H4 (cell line): ENCODE measurements around the gene MGLL. TPM values are rescaled to one million over a fixed set of nuclear protein-coding genes. Genes with fewer than 3 reads are reported as not detected.
A peak's percentile ranks its signal among the peaks of the same experiment; 100 is the strongest.

Experiments used
- DNase-seq: peaks from one replicate; pipeline ENCODE4 v3.0.0-alpha.2; 2015; ENCODE audit warnings: low spot score
- total RNA-seq: library from RNA; depleted of rRNA; stranded (reverse); fragments of >200 nt; shearing (Covaris generic); gene quantifications from 2 replicates; pipeline ENCODE4 v1.2.3, GENCODE V29; 2014

MGLL gene
- total RNA-seq, 1 experiment from 2014 or later, result 2.1 TPM

DNA sequence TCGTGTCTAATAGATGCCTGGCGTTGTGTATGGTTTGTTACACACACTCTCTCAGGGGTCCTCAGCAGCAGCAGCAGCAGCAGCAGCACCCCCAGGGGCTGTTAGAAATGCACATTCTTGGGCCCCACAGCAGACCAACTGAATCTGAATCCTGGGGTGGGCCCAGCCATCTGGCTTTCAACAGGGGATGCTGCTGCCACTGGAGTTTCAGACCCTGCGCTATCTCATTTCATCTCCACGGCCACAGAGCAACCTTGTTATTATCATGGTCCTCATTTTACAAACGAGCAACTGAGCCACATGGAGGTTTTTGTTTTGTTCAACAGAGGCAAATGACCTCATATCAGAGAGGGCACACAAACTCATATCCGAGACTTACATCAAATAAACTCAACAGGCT lies 47.7 kb downstream of the MGLL start:
- no peak for DNase-seq

DNA sequence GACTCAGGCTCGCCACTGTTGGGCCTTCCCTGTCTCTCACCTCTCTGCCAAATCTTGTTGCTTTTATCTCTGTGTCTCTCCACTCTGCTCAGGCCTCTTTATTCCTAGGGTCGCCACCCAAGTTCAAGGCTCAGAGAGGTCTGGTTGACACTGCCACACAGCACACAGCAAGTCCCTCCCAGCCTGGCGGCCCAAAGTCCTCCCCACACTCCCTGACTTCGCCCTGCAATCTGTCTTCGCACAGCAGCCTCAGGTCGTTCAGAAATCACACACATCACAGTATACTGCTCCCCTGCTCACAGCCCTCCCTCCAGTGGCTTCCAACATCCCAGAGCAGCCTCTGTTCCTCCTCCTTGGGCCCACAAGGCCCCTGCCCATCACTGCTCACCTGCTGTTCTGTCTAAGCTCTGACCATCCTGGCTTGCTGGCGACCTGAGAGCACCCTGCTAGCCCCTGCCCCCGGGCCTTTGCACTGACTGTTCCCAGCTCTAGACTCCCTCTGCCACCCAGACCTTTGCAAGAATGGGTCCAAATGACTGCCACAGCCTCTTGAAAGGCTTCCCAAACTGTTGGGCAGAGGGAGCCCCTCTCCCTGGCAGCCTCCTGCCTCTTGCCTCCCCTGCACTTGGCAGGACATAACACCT lies 48.4 kb downstream of the MGLL start:
- no peak for DNase-seq

DNA sequence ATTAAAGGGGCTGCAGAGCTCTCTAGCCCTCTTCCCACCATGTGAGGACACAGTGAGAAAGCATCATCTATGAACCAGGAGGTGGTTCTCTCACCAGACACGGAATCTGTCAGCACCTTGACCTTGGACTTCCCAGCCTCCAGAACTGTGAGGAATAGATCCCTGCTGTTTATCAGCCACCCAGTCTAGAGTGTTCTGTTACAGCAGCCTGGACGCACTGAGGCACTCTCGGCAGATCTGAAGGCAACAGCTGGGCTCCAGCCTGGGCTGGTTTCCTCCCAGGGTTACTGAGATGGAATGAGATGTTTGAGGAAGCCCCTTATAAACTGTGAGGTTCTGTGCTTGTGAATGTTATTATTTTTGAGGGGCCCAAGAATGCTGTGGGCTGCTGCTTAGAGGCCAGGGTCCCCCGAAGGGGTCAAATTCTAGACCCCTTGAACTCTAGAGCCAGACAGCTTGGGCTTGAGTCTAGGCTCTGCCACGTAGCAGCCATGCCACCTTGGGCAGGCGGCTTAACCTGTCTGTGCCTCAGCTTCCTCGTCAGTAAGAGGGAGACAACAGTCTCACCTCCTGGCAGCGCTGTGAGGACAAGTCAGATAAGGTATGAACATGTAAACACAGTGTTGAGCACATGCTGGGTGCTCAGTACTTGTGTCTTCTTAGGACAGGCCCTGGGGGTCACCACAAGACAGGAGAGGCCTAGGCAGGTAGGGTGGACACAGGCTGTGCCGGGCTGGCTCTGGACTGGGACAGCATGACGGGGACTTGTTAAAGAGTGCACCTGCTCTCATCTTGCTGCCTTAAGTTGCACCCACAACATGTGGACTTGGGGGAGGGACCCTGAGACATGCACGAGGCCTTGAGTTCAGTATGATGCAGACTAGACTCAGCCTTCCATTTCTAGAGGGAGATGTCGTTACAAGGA lies 49.2 kb downstream of the MGLL start:
- no peak for DNase-seq

DNA sequence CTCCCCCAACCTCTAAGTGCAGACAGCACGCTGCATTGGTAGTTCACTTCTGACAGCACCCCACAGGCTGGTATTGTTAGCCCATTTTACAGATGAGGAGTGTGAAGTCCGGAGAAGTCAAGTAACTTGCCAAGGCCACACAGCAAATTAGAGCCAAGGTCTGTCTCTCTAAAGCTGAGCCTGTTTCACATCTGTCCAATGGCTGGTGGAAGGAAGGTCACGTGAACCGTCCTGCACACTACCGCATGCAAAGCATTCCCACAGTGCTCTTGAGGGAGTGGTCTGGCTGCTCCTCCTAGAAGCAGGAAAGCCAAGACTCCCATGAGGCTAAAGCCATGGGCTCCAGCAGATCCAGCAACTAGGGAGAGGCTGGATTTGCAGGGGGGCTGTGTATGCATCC lies 50.0 kb downstream of the MGLL start:
- no peak for DNase-seq

DNA sequence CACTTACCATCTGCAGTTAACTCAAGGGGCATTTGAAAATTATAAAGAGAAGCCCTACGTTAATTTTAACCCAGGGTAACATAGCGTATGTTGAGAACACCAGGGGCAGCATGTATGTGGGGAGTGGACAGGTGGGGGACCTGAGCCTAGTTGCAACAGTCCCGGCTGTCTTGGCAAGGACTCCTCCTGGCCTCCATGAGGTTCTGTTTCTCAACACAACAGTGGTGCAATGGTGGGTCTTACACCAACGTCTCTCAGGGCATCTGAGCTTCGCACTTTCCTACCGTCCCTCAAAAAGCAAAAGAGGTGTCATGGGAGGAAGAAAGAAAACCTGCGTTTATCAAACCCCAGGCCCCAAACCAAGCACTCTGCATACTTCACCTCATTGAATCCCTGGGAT lies 50.6 kb downstream of the MGLL start:
- no peak for DNase-seq

DNA sequence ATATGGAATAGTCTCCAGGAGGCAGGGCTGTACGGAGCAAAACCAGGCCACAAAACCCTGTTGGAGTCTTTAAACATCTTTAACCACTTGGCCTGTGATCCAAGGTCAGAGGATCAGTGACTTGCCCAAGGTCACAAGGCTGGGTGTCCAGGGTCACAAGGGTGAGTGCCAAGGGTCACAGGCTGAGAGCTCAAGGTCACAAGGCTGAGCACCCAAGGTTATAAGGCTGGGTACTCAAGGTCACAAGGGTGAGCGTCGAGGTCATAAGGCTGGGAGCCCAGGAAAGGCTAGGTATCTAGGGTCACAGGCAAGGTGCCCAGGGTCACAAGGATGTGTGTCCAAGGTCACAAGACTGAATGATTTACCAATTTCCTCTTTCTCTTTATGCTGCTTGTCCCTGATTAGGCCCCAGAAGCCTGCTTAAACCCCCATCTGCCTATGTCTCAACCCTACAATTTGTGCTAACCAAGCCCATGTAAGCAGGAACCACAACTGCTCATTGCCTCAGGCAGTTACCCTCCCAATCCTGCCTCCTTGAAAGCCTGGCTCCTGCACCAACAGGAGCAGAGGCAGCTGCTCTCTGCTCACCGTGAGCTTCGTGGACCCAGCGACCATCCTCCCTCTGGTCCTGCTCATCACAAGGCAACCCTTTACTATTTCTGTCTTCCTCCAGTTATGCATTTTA lies 51.5 kb downstream of the MGLL start:
- no peak for DNase-seq

DNA sequence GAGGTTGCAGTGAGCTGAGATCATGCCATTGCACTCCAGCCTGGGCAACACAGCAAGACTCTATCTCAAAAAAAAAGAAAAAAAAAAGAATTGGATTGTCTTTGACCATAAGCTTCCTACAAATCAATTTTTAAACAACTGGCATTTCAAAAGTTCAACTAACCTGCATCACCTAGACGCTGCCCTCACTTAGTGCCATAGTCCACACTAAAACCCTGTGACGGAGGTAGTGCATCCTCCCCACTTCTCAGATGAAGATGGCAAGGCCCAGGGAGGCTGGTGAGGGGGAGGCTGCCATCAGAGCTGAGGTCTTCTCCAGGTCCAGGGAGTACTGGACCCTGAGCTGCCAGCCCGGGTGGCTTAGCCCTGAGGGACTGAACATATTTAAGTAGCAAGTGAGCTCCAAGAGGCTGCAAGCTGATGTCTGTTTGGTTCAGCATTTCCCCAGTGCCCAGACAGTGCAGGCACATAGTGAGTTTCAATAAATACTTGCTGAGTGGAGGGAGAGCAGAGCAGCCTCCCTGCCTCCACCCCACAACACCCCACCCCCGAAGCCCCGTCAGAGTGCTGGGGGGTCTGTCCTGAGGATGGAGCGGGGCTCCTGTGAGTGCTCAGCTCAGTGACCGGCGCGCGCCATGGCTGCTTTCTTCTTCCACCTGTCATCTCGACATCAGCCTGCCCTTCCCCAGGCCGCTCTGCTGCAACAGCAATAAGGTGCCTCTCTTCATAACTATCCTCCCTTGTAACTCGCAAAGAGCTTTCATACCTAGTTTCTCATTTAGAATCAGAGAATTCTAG lies 52.8 kb downstream of the MGLL start:
- no peak for DNase-seq

DNA sequence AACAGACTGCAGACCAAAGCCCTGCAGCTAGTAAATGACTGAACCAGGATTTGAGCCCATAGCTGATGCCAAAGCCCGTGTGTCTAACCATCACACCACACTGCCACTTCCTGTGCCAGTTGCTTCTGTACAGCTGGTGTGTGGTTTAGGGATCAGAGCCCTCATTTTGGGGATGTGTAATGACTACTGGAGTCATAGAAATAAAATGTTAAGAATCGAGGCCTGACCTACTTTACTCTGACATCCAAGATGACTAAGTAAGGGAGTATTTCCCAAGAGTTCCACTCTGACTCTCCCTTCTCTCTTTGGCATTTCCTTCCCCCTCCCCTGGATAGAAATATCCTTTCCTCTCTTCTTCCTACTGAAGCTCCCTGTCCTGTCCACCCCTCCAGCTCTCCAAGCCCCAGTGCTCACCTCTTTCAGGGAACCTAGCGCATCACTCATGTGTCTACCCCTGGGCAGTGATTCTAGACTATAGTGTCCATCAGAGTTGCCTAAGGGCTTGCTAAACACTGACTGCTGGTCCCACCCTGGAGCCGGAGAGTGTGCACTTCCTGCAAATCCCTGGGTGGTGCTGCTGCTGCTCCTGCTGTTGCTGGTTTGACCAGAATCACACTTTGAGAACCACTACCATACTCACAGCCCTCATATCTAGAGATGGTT lies 53.8 kb downstream of the MGLL start:
- peak; percentile 90 for DNase-seq

DNA sequence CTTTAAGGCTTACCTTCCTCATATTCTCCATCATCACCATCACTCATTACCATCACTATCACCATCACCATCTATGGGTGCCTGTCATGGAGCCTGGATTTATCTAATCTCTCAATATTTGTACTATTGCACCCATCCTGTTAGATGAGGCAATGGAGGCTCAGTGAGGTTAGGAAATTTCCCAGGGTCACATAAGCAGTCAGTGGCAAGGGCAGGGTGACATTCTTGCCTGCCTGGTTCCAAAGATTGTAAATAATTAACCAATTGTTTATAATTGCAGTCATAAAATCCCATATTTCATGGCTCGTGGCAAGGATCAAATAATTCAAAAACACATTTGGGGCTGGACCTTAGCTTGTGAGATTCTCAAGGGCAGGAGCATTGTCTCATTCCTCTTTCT lies 55.2 kb downstream of the MGLL start:
- DNase-seq, result no peak

DNA sequence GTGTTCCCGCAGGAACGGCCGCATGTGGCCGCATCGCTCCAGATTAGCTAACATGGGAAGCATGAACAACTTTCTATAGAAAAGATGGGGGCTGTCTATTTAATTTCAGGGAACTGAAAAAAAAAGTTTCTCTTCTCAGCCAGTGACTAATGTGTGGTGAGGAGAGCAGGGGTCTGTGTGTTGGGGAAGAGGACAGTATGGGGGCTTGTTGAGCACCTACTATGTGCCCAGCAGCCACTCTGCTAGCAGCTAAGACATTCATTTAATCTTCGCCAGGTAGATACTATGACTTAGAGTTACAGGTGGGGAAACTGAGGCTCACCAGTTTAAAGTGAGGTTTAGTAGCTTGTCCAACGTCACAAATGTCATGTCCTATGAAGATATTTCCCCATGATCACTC lies 56.6 kb downstream of the MGLL start:
- no peak for DNase-seq

DNA sequence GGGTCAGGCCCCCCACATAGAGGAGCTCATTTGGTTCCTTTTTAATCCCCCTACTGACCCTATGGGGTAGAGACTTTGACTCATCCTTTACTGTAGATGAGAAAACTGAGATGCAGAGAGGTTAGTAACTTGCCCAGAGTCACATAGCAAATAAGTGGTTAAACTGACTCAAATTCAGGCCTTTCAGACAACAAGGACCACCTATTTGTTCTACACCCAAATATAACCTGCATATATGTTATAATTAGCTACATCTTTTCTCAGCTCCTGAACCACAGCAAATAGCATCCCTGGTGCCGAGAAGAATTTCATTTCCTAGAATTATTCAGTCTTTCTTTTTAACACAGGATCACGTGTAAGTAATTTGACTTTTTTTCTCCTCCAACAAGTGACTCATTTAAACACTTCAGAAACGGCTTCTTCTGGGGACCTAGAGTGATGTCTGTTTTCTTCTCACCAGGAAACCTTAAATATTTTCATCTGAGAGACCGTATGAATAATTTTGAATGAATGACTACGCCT lies 57.4 kb downstream of the MGLL start:
- DNase-seq, result no peak

DNA sequence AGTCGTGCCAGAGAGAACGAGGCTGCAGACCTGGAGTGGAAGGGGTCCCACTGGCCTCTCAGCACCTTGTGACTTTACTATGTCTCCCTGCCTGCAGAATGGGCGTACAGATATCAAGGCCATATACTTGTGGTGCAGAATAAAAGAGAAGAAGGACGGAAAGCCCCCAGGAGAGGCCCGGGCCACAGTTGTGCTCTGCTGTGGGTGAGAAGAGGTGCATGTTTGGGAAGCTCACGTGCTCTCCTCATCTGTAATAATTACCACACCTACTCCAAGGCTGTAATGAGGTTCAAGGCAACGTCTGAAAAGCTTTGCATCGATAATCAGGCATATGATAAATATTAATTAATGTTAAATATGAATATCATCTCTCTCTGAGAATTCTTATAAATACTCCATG lies 58.0 kb downstream of the MGLL start:
- DNase-seq, result no peak

DNA sequence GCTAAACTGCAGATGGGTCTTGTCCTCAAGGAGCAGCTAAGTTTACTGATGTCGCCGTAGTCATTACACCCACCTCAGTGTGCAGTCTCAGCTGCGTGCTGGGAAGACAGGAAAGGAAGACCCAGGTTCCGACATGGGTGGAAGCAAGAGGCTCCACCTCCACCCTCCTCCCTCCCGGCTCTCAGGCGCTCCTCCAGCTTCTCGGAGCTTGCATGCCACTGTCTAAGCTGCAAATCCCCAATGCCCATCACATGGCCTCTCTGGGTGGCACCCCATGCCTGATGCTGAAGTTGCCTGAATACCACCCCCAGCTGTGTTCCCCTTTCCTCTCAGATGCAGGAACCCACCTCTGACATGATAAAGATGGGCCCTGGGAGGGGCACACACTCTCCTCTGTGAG lies 58.5 kb downstream of the MGLL start:
- DNase-seq, result no peak

DNA sequence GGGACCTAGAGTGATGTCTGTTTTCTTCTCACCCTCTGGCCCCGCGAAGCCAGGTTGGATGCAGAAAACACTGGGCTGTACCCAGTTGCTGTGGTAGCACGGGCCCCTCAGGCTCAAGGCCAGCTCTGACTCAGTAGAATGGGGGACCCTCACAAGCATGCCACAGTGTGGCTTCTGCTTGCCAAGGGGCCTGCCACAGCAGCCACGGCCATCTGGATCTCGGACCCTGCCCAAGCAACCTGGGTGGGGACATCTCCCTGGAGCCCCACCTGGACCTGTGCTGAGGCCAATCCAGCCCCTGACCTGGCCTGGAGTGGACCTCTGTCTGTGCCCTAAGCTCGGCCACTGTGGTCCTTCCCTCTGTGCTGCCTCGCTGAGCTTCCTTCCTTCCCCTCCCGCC lies 59.0 kb downstream of the MGLL start:
- DNase-seq, result no peak

DNA sequence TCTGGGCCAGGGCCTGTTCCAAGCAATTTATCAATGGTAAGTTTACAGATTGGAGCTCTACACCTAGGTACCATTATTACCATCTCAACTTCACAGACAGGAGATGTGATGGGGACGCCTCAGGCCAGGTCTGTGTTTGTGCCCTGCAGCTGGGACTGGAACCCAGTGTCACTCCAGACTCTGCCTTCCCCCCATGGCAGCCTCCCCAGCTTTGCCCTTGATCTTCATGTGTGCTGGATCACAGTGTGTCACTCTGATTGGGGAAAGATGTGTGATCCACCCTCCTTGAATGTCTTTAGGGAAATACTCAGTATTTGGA lies 59.6 kb downstream of the MGLL start:
- no peak for DNase-seq

DNA sequence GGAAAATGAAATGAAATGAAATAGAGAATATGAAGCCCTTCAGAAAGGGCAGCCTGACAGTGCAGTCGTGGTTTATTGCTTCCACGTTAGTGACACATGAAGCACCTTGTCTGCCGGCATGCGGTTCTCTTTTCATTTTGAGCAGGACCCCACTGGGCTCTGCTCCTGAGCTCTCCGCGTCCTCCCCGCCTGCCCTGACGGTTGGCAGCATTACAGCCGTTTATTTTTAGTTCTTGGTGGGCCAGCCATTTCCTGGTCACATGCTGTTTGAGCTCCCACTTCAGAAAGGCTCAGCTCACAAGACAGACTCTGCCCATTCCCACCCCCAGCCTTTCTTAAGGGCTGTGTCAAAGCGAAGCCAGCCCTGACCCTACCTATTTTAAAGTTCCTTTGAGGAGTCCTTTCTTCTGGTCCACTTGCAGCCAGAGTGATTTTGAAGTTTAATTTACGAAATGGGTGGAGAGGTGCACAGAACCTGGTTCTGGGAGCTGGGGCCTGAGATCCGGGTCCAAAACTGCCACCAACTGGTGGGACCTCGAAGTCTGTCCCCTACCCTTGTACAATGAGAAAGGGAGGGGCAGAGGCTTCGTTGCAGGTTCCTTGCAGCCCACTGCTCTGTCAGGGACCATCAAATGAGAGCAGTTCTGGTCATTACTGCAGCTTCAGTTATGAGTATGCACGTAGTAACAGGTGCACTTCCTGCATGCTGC lies 60.1 kb downstream of the MGLL start:
- no peak for DNase-seq

DNA sequence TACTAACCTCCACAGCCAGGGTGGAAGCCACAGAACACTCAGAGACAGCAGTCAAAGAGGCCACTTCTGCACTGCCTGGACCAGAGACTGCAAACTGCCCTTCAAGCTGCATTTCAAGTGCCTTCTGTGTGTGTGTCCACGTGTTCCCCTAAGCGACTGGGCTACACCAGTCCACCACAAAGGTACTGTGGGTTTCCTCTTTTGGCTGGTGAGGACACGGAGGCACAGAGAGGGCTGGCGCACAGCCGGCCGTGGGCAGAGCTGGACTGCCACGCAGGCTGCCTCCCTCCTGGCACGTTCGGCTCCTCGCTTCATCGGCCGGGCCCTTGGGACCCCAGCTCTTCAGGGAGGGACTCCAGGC lies 60.9 kb downstream of the MGLL start:
- no peak for DNase-seq

DNA sequence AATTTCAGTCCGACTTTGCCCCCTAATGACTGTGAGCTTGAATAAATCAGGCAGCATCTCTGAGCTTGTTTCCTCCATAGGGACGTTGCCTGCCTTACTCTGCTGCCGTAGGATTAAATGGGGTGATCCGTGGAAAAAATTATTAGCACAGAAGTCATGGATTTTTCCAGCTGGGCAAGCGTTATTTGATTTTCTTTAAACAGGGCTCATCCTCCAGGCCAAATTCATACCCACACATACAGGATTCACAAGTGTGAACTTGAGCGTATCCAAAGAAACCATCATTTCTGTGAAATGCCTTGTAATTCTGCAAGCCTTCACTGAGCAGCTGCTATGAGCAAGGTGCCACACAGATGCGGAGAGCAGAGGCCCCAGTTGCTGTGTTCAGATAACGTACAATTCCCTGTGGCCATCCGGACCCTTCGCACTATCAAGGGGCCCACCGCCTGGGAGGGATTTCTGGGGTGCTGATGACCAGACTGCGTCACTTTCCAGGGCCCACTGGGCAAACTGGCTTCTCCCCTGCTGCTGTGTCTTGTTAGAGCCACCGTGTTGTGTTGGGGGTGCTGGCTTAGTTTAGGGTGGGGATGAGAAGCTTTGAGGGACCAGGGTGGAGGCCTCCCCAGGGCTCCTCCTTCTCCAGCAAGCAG lies 61.4 kb downstream of the MGLL start:
- no peak for DNase-seq

DNA sequence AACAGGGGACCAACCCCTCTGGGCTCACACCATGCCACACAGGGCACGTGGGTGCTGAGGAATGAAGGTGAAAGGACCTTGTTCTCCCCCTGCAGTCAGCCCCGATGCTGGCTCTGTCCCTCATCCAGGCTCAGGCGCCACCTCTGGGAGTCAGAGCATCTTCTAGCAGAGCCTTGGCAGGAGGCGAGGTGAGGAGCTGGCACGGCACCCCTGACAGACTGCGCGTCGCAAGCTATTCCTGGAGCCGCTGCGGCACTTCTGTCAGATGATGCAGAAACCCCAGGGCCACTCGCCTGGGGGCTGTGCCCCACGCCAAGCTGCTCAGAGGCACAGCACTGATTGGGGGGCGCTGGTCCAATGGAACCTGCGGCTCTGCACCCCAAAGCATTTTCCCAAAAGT lies 62.0 kb downstream of the MGLL start:
- no peak for DNase-seq

DNA sequence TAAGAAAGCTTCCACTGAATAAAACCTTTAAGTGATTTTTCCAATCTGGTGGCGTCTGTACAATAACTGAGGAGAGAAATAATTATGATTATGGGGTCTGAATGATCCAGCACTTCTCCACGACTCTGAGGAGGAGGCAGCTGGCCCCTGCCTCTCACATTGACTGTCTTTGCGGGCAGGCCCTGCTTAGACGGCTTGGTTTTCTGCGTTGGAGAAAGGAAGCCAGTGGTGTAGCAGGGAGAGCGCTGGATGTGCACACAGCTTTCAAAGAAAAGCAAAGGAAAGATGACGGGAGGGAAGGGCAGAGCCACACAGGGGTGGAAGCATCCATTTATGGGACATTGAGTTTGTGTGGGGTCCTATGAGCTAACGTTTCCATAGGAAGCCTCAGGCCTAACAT lies 62.5 kb downstream of the MGLL start:
- no peak for DNase-seq
